GM12878 (cell line): ENCODE results near the gene MSRB1.

ENCODE experiments used
- EZH2 ChIP-seq: IDR thresholded peaks from 2 replicates; pipeline ENCODE4 v1.6.1; 2012; ENCODE audit warnings: low read depth, mild to moderate bottlenecking, control low read depth, inconsistent platforms, low read length, borderline replicate concordance; ENCODE audit not compliant: control insufficient read depth
- POLR2AphosphoS5 ChIP-seq: IDR thresholded peaks from 2 replicates; pipeline ENCODE4 v1.6.1; 2011; ENCODE audit warnings: mild to moderate bottlenecking, low read length, inconsistent platforms
- SMARCA5 ChIP-seq: fragments of 450-650 bp; IDR thresholded peaks from 2 replicates; pipeline ENCODE4 v1.6.1; 2017; ENCODE audit warnings: mild to moderate bottlenecking
- TF ChIP-seq, protein P1 (sequence below): IDR thresholded peaks from 2 replicates; pipeline ENCODE4 v1.6.1; 2011; ENCODE audit warnings: low read depth, low read length, improper control_type of control experiment, borderline replicate concordance

- TF ChIP-seq, protein P1, sequence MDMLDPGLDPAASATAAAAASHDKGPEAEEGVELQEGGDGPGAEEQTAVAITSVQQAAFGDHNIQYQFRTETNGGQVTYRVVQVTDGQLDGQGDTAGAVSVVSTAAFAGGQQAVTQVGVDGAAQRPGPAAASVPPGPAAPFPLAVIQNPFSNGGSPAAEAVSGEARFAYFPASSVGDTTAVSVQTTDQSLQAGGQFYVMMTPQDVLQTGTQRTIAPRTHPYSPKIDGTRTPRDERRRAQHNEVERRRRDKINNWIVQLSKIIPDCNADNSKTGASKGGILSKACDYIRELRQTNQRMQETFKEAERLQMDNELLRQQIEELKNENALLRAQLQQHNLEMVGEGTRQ: no peak
- no peak for TF ChIP-seq SMARCA5
- no peak for TF ChIP-seq EZH2
- no peak for TF ChIP-seq POLR2AphosphoS5
Measured at GRCh38 chr16:1981398-1981836, 38.4 kb upstream of the MSRB1 start, which contains the start of gene NOXO1.
